GM12875 (cell line): ENCODE measurements around the gene CCDC78.

Experiments used
- H3K4me3 ChIP-seq: one replicate; pipeline ENCODE4 v1.5.1; 2011; ENCODE audit warnings: low read depth, low read length, control low read depth
- CTCF ChIP-seq: IDR thresholded peaks from 2 replicates; pipeline ENCODE4 v1.5.1; 2011; ENCODE audit warnings: low read depth, mild to moderate bottlenecking, control low read depth, inconsistent platforms, low read length, moderate library complexity, borderline replicate concordance; ENCODE audit not compliant: insufficient read depth

The CCDC78 gene

GRCh38 chr16:706189-707061 lies 19.8 kb downstream of the CCDC78 start:
- H3K4me3 ChIP-seq, result no peak overlapping the region
- no peak for TF ChIP-seq CTCF

GRCh38 chr16:705431-706188 lies 20.6 kb downstream of the CCDC78 start, which contains the start of gene FBXL16:
Gene FBXL16 (minus strand): TSS chr16:705801. CDS start chr16:697405, 8,396 bp downstream.
- no peak for TF ChIP-seq CTCF

GRCh38 chr16:704552-705380 lies 21.5 kb downstream of the CCDC78 start:
- no peak overlapping the region for H3K4me3 ChIP-seq
- TF ChIP-seq CTCF, result no peak

More at GRCh38 chr16:705431-706188, 20.6 kb downstream of the CCDC78 start, which contains the start of gene FBXL16:
- no peak within 1 kb of the TSS for H3K4me3 ChIP-seq

- TF ChIP-seq CTCF, result no peak
- H3K4me3 ChIP-seq, result no peak overlapping the region
Observed at GRCh38 chr16:704047-704446, 22.2 kb downstream of the CCDC78 start.

- no peak for TF ChIP-seq CTCF
Observed at GRCh38 chr16:703406-703805, 22.8 kb downstream of the CCDC78 start.

GRCh38 chr16:702341-702740 lies 23.9 kb downstream of the CCDC78 start:
- TF ChIP-seq CTCF, result no peak
- H3K4me3 ChIP-seq, result no peak overlapping the region

More at GRCh38 chr16:703406-703805, 22.8 kb downstream of the CCDC78 start:
- no peak overlapping the region for H3K4me3 ChIP-seq
